DMS 273 (cell line): Measurements from ENCODE around the gene SERINC2.
"Not testable (repeated sequence)": the region's sequence is repeated elsewhere in the genome, so short reads cannot be mapped to it uniquely, and the experiment has no call there.

Source experiments
- DNase-seq: peaks from one replicate; lab custom pipeline; 2025; ENCODE audit not compliant: unreplicated experiment; lab: John Stamatoyannopoulos, UW

The SERINC2 gene

GRCh38 chr1:31382379-31382989 is 30.5 kb upstream of the SERINC2 start:
- peak; percentile 80 for DNase-seq

GRCh38 chr1:31383967-31384366 is 29.0 kb upstream of the SERINC2 start:
- DNase-seq = peak; percentile 32

- DNase-seq = not testable (repeated sequence)
Observed at GRCh38 chr1:31386576-31387243, 26.3 kb upstream of the SERINC2 start.

- DNase-seq = peak; percentile 22
Observed at GRCh38 chr1:31387612-31388011, 25.4 kb upstream of the SERINC2 start.

GRCh38 chr1:31389616-31390015 is 23.4 kb upstream of the SERINC2 start:
- DNase-seq = no peak

- DNase-seq = no peak
Observed at GRCh38 chr1:31390071-31390470, 22.9 kb upstream of the SERINC2 start.

- DNase-seq = no peak
Observed at GRCh38 chr1:31393463-31393862, 19.6 kb upstream of the SERINC2 start.

GRCh38 chr1:31394584-31395193 is 18.3 kb upstream of the SERINC2 start:
- DNase-seq = peak; percentile 96

GRCh38 chr1:31396633-31397351 is 16.2 kb upstream of the SERINC2 start:
- no peak for DNase-seq

GRCh38 chr1:31397360-31398095 is 15.5 kb upstream of the SERINC2 start:
- no peak for DNase-seq

- peak; percentile 20 for DNase-seq
Observed at GRCh38 chr1:31398246-31398645, 14.8 kb upstream of the SERINC2 start.

- peak; percentile 25 for DNase-seq
Observed at GRCh38 chr1:31399976-31400375, 13.0 kb upstream of the SERINC2 start.

- DNase-seq = no peak
Observed at GRCh38 chr1:31400393-31400792, 12.6 kb upstream of the SERINC2 start.

- DNase-seq = no peak
Observed at GRCh38 chr1:31401241-31401640, 11.8 kb upstream of the SERINC2 start.

- DNase-seq = no peak
Observed at GRCh38 chr1:31405578-31406245, 7.3 kb upstream of the SERINC2 start.

GRCh38 chr1:31407029-31407626 is 5.9 kb upstream of the SERINC2 start:
- no peak for DNase-seq

GRCh38 chr1:31408788-31409318 is 4.2 kb upstream of the SERINC2 start:
- DNase-seq = no peak

- DNase-seq = no peak
Observed at GRCh38 chr1:31409946-31410858, 2.8 kb upstream of the SERINC2 start.

- no peak for DNase-seq
Observed at GRCh38 chr1:31410871-31411270, 2.1 kb upstream of the SERINC2 start.
